ENCODE measurements around the gene BLTP1.

The BLTP1 gene

DNA sequence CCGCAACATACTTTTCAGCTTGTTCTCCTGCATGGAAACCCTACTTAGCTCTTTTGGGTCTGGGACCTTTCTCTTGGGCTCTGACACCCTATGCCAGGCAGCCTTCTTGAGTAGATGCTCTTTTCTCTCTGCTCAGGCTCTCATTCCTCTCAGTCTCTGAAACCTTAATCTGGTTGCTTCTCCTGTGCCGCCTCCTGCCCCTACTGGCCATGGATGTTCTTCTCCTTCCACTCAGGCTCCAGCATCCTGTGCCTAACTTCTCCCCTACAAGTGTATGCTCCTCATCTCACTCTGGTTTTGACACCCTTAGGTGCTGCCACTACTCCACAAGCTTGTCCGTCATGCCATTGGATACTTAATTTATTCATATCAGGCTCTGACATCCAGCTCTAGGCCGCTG is 15.2 kb downstream of the BLTP1 start:
- no peak for DNase-seq (ENCODE audit: low read depth)

GRCh38 chr4:122170775-122171174 is 18.6 kb downstream of the BLTP1 start:
- DNase-seq (ENCODE audit: low read depth), result no peak

DNA sequence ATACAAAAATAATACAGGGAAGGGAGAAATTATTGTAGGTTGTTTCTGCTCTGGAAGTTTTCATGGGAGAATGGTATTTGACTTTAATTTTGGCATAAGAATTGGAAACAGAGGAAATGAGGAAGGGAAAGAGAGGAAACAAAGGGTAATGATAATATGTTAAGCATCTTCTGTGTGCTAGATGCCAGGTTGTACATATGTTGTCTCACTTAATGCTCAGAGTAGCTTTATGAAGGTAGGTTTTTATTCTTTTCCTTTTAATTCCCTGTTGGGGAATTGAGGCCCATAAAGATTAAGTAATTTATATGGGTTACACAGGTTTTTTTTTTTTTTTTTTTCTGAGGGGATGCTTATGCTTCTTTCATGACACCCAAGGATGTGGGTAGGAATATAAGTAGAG is 19.2 kb downstream of the BLTP1 start:
- no peak for DNase-seq (ENCODE audit: low read depth)

DNA sequence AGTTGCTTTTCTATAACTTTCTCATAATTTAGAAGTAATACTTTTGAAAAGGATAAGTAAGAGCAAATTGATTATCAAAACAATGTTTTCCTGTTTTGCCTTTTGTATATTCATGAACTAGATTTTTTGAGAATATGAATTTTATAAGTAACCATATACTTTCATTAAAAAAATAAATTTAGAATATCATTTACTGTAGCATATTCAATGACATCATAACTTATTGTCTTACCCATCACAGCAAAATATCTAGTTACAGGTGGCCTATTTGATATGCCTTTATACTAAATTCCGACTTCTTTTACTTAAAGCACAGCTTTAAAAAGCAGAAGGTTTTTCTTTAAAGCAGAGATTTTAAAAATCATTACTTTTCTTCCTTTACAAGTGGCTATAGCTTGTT is 20.1 kb downstream of the BLTP1 start:
- no peak for DNase-seq (ENCODE audit: low read depth)

DNA sequence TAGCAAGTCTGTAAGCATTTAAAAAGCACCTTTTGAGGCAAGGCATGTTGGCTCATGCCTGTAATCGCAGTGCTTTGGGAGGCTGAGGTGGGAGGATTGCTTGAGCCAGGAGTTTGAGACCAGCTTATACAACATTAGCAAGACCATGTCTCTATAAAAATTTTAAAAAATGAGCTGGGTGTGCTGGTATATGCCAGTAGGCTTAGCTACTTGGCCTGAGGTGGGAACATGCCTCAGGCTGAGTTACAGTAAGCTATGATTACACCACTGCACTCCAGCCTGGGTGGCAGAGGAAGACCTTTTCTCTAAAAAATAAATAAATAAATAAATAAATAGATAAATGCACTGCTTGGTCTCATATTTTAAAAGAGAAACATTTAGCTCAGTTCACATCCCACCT is 26.8 kb downstream of the BLTP1 start:
- DNase-seq (ENCODE audit: low read depth), result no peak

- no peak for DNase-seq (ENCODE audit: low read depth)
Measured at GRCh38 chr4:122195718-122196117, 43.6 kb downstream of the BLTP1 start.

Measured in activated T-cell treated with anti-CD3 and anti-CD28 coated beads for 24 hours (primary cell).